Measurements from ENCODE around the gene CXXC1.

DNA sequence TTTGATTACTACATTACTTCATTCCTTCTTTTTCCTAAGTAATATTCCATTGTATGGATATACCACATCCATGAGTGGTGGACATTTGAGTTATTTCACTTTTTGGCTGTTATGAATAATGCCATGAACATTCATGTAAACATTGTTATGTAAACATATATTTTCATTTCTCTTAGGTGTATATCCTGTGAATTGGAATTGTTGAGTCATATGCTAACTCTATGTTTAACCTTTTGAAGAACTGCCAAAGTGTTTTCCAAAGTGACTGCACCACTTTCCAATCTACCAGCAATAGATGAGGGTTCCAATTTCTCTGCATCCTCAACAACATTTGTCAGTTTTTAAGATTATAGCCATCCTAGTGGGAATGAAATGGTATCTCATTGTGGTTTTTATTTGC, 42.7 kb upstream of the CXXC1 start:
- TF ChIP-seq, protein P1, sequence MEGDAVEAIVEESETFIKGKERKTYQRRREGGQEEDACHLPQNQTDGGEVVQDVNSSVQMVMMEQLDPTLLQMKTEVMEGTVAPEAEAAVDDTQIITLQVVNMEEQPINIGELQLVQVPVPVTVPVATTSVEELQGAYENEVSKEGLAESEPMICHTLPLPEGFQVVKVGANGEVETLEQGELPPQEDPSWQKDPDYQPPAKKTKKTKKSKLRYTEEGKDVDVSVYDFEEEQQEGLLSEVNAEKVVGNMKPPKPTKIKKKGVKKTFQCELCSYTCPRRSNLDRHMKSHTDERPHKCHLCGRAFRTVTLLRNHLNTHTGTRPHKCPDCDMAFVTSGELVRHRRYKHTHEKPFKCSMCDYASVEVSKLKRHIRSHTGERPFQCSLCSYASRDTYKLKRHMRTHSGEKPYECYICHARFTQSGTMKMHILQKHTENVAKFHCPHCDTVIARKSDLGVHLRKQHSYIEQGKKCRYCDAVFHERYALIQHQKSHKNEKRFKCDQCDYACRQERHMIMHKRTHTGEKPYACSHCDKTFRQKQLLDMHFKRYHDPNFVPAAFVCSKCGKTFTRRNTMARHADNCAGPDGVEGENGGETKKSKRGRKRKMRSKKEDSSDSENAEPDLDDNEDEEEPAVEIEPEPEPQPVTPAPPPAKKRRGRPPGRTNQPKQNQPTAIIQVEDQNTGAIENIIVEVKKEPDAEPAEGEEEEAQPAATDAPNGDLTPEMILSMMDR (IDR thresholded peaks at IDR 0.05; ENCODE audit: insufficient read depth, low read length, poor library complexity, severe bottlenecking): no peak
- TF ChIP-seq EZH2phosphoT487 (conservative IDR thresholded peaks at IDR 0.05; ENCODE audit: low read length): no peak

Measured in SU-DHL-6 (cell line).